ENCODE data around the gene RRP1B. TPM values are rescaled to one million over a fixed set of nuclear protein-coding genes. Genes with fewer than 3 reads are reported as not detected.

The RRP1B gene
- total and polyA plus RNA-seq, 2 donors (not counting 1 experiment from before 2014, with no cell fraction given), result 6.0 to 22.4 TPM

GRCh38 chr21:43640400-43640799 is 19.0 kb upstream of the RRP1B start:
- H3K9ac ChIP-seq (ENCODE audit: low read length), result no peak overlapping the region
- H3K27me3 Mint-ChIP-seq, result no peaks in the 10 kb centered on the region
- intact Hi-C loops (cut with micrococcal nuclease), result no loop called here
- TF ChIP-seq CTCF (IDR thresholded peaks at IDR 0.05), result no peak
- TF ChIP-seq EZH2 (IDR thresholded peaks at IDR 0.05; ENCODE audit: borderline replicate concordance, insufficient read depth, low read depth, low read length, poor library complexity, severe bottlenecking), result no peak
- H3K4me2 ChIP-seq (replicated peaks; ENCODE audit: low read depth, low read length, poor library complexity, severe bottlenecking), result no peak overlapping the region
- no peaks in the 10 kb centered on the region for H3K9me3 ChIP-seq (ENCODE audit: control extremely low read depth in 1 of 3, control insufficient read depth in 2 of 3, insufficient read depth in 1 of 3, low read length in 2 of 3)
- ChIA-PET CTCF (interaction anchor here (0.9 kb wide), 1 partner anchor 29 kb away, joined by 3 read pairs; no protein-coding TSS in a partner anchor), POLR2A (no interaction called here)
- no peaks in the 10 kb centered on the region for H3K9me3 Mint-ChIP-seq (ENCODE audit: insufficient read depth)
- H3K4me3 ChIP-seq (ENCODE audit: control extremely low read depth in 1 of 5, extremely low read depth in 1 of 5, insufficient read depth in 1 of 5, low read depth in 2 of 5, low read length in 4 of 5), result no peak overlapping the region
- H2AFZ ChIP-seq (ENCODE audit: insufficient read depth, low read depth, low read length, poor library complexity, severe bottlenecking), result no peak overlapping the region
- H3K4me1 Mint-ChIP-seq, result peaks cover 4% of the 10 kb centered on the region
- H3K4me3 Mint-ChIP-seq, result no peak overlapping the region
- no peak for DNase-seq
- H3K79me2 ChIP-seq (ENCODE audit: control insufficient read depth, insufficient read depth, low read length), result no peaks in the 10 kb centered on the region
- H3K4me1 ChIP-seq (ENCODE audit: control insufficient read depth in 2 of 2, insufficient read depth in 2 of 2, low read length in 2 of 2), result peaks cover 3 to 4% of the 10 kb centered on the region in 2 donors
- H4K20me1 ChIP-seq (ENCODE audit: control insufficient read depth, insufficient read depth, low read length, poor library complexity, severe bottlenecking), result no peaks in the 10 kb centered on the region
- H3K27ac ChIP-seq (ENCODE audit: low read length in 2 of 2), result no peak overlapping the region
- whole genome bisulfite sequencing (ENCODE audit: insufficient coverage), result no CpG with 5 or more reads among the region's 3 CpGs
- H3K27ac Mint-ChIP-seq, result no peak overlapping the region
- ATAC-seq (ENCODE audit: low read depth), result no peak
- H3K27me3 ChIP-seq (replicated peaks in 1 of 4; ENCODE audit: control extremely low read depth in 1 of 4, control insufficient read depth in 3 of 4, insufficient read depth in 4 of 4, low read length in 3 of 4), result no peaks in the 10 kb centered on the region
- no peaks in the 10 kb centered on the region for H3K36me3 ChIP-seq (replicated peaks in 1 of 2; ENCODE audit: control extremely low read depth in 1 of 2, control insufficient read depth in 1 of 2, extremely low read depth in 1 of 2, insufficient read depth in 2 of 2, low read length in 1 of 2)

- no peaks in the 10 kb centered on the region for H3K79me2 ChIP-seq (ENCODE audit: control insufficient read depth, insufficient read depth, low read length)
- Mint-ChIP-seq H3K4me3 (no peak overlapping the region), H3K27me3 (peaks cover 4% of the 10 kb centered on the region), H3K9me3 (ENCODE audit: insufficient read depth) (no peaks in the 10 kb centered on the region), H3K27ac (no peak overlapping the region), H3K4me1 (peaks cover 17% of the 10 kb centered on the region)
- WGBS (ENCODE audit: insufficient coverage), result 100% methylated on average over 1 of the region's 4 CpGs
- no peak overlapping the region for H3K4me3 ChIP-seq (ENCODE audit: control extremely low read depth in 1 of 5, extremely low read depth in 1 of 5, insufficient read depth in 1 of 5, low read depth in 2 of 5, low read length in 4 of 5)
- CTCF ChIA-PET, result no interaction called here
- no peak overlapping the region for H2AFZ ChIP-seq (ENCODE audit: insufficient read depth, low read depth, low read length, poor library complexity, severe bottlenecking)
- DNase-seq, result no peak
- no peaks in the 10 kb centered on the region for H3K36me3 ChIP-seq (replicated peaks in 1 of 2; ENCODE audit: control extremely low read depth in 1 of 2, control insufficient read depth in 1 of 2, extremely low read depth in 1 of 2, insufficient read depth in 2 of 2, low read length in 1 of 2)
- ATAC-seq (ENCODE audit: low read depth), result no peak
- H4K20me1 ChIP-seq (ENCODE audit: control insufficient read depth, insufficient read depth, low read length, poor library complexity, severe bottlenecking), result no peaks in the 10 kb centered on the region
- H3K9me3 ChIP-seq (ENCODE audit: control extremely low read depth in 1 of 3, control insufficient read depth in 2 of 3, insufficient read depth in 1 of 3, low read length in 2 of 3), result no peaks in the 10 kb centered on the region
- no peak overlapping the region for H3K27ac ChIP-seq (ENCODE audit: low read length in 2 of 2)
- no peak overlapping the region for H3K4me2 ChIP-seq (replicated peaks; ENCODE audit: low read depth, low read length, poor library complexity, severe bottlenecking)
- no peak overlapping the region for H3K9ac ChIP-seq (ENCODE audit: low read length)
- TF ChIP-seq EZH2 (IDR thresholded peaks at IDR 0.05; ENCODE audit: borderline replicate concordance, insufficient read depth, low read depth, low read length, poor library complexity, severe bottlenecking) (no peak), CTCF (IDR thresholded peaks at IDR 0.05) (no peak)
- intact Hi-C loops (cut with micrococcal nuclease), result no loop called here
- POLR2A ChIA-PET, result no interaction called here
- peaks cover 13 to 14% of the 10 kb centered on the region in 2 donors for H3K4me1 ChIP-seq (ENCODE audit: control insufficient read depth in 2 of 2, insufficient read depth in 2 of 2, low read length in 2 of 2)
- no peaks in the 10 kb centered on the region for H3K27me3 ChIP-seq (replicated peaks in 1 of 4; ENCODE audit: control extremely low read depth in 1 of 4, control insufficient read depth in 3 of 4, insufficient read depth in 4 of 4, low read length in 3 of 4)
These were observed 16.2 kb upstream of the RRP1B start for GRCh38 chr21:43643193-43643592.

All from B cell (primary cell).